Lower leg skin (tissue), 4 donors: ENCODE results near the gene CHD3. TPM values are rescaled to one million over a fixed set of nuclear protein-coding genes. Genes with fewer than 3 reads are reported as not detected.
"Not testable (repeated sequence)": the region's sequence is repeated elsewhere in the genome, so short reads cannot be mapped to it uniquely, and the experiment has no call there.

Experiments
- DNase-seq, 2 donors: peaks; one replicate each; pipeline ENCODE4 v3.0.0-alpha.2; 2019; ENCODE audit warnings: low spot score in 2 of 2
- H3K4me3 ChIP-seq: fragments of 200-600 bp; sonication (generic); 2 replicates; pipeline ENCODE4 v1.5.1; 2017; ENCODE audit warnings: mild to moderate bottlenecking, low read depth; ENCODE audit not compliant: poor library complexity, severe bottlenecking
- CTCF ChIP-seq, 3 donors: fragments of 450-650 bp; IDR thresholded peaks; one replicate each; pipeline ENCODE4 v1.5.1; 2016; ENCODE audit warnings: antibody characterized with exemption in 3 of 3, mild to moderate bottlenecking in 3 of 3, moderate library complexity in 2 of 3
- POLR2A ChIP-seq, 2 donors: fragments of 450-650 bp; IDR thresholded peaks; one replicate each; pipeline ENCODE4 v1.6.1; 2016 to 2017; ENCODE audit warnings: antibody characterized with exemption in 2 of 2, mild to moderate bottlenecking in 1 of 2, moderate library complexity in 1 of 2
- WGBS, 2 donors: methylation state at CpG; one replicate each; pipeline ENCODE4 v1.1.5; 2018; 5-methylcytosine and 5-hydroxymethylcytosine counted together
- intact Hi-C: fragments of 100-400 bp; cut with DNase I; formaldehyde crosslinking; loops from one replicate; pipeline ENCODE4 v1.15.0; 2023; ENCODE audit warnings: low total_unique reads
- total RNA-seq, 4 donors: library from RNA; depleted of rRNA; stranded (reverse); fragments of >200 nt; gene quantifications; one replicate each; pipeline ENCODE4 v1.1.0, GENCODE V29; 2016

CHD3 gene
- total RNA-seq, 4 donors from 2014 or later: 36.8 to 71.1 (median 54.8) TPM

DNA sequence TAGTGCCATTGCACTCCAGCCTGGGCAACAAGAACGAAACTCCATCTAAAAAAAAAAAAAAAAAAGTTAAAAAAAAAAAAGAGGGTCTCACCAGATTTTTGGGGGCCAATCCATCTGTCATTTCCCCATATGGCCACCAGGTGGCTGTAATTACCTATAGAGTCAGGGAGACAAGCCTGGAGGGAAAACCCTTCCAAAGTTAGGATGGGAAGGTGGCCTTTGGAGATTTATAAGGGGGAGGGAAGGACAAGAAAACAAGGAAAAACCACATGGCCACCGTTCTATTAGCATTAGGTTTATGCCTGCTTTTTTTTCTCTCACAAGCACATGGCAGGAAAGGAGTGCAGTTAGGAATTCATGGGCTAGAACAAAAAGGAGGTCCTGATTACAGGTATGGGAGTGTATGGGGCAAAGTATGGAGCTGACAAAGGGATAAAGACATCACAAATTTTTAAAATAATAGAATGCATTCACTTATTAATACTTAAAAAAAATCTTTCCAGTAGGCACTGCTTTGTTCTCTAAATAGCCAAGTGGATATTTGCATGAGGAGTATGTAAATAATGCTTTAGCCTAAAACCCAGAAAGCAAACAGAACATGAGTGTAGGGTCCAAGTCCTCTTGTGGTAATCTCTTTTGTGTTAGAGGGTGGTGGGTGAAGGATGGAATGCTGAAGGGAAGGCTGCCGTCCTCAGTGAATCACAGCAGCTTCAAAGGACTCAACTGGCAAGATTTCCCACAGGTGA, 25.7 kb upstream of the CHD3 start:
- no peak overlapping the region for H3K4me3 ChIP-seq
- intact Hi-C loops: loop anchor here (5.0 kb wide), 2 partner anchors 34 to 49 kb away; no protein-coding TSS in a partner anchor
- WGBS, 2 donors: 28 to 31% methylated on average over 3 of the region's 3 CpGs
- peak in 1 of 2 donors; percentile 81 for DNase-seq
- TF ChIP-seq CTCF (IDR thresholded peaks at IDR 0.05) (peak in 1 of 3 donors; percentile 67), POLR2A (IDR thresholded peaks at IDR 0.05) (no peak)

DNA sequence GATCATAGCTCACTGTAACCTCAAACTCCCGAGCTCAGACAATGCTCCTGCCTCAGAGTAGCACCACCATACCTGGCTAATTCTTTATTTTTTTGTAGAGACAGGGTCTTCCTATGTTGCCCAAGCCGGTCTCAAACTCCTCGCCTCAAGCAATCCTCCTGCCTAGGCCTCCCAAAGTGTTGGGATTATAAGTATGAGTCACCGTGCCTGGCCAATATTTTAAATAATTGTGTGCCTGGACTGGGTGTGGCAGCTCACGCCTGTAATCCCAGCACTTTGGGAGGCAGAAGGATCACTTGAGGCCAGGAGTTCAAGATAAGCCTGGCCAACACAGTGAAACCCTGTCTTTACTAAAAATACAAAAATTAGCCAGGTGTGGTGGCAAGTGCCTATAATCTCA, 24.2 kb upstream of the CHD3 start:
- intact Hi-C loops: loop anchor here (5.0 kb wide), 2 partner anchors 33 to 48 kb away; no protein-coding TSS in a partner anchor
- peak in 1 of 2 donors; percentile 26 for DNase-seq
- WGBS, 2 donors: 60 to 64% methylated on average over 5 of the region's 5 CpGs
- H3K4me3 ChIP-seq: not testable (repeated sequence)

GRCh38 chr17:7864995-7865650, 23.5 kb upstream of the CHD3 start:
- intact Hi-C loops: loop anchor here (5.0 kb wide), 3 partner anchors 32 to 122 kb away; no protein-coding TSS in a partner anchor
- DNase-seq: peak in 1 of 2 donors; percentile 23
- H3K4me3 ChIP-seq: no peak overlapping the region
- 81 to 91% methylated on average over 5 of the region's 5 CpGs for WGBS, 2 donors
- TF ChIP-seq CTCF (IDR thresholded peaks at IDR 0.05) (no peak), POLR2A (IDR thresholded peaks at IDR 0.05) (no peak)

DNA sequence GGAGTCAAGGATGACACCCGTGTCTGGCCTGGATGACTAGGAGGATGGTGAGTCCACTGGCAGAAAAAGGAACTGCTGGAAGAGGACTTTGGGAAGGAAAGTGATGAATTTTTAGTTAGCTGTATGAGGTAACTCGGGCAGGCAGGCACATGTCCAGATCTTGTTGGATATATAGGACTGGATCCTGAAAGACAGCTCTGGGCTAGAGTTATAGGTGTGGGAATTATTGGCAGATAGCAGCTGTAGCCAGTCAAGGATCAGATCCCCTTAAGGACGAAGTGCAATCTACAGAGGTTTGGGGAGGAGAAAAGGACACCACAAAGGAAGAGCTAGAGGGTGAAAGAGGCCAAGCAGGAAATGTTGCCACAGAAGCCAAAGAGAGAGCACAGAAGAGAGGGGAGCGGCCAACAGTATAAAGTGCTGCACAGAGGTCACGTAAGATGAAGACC, 20.7 kb upstream of the CHD3 start:
- H3K4me3 ChIP-seq: no peak overlapping the region
- intact Hi-C loops: loop anchor here (5.0 kb wide), 1 partner anchor 119 kb away; no protein-coding TSS in a partner anchor
- 43 to 48% methylated on average over 5 of the region's 5 CpGs for WGBS, 2 donors
- peak in 1 of 2 donors; percentile 48 for DNase-seq
- TF ChIP-seq CTCF (IDR thresholded peaks at IDR 0.05) (no peak), POLR2A (IDR thresholded peaks at IDR 0.05) (no peak)

DNA sequence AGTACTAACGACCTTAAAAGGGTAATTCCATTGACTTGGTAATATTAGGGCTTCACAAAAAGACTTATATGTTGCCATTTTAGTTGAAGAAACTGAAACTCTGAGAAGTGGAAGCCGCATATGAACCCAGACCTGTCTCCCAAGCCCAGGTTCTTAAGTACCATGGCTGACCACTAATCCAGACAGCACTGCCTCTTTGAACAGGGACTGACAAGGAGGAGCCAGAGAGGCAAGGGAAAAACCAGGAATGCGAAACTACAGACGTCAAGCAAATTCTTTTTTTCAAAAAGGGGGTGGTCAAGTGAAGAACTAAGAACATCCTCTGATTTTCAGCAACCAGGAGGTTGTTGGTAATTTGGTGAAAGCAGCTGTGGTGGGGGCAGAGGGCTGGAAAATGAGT, 15.5 kb upstream of the CHD3 start:
- no peak overlapping the region for H3K4me3 ChIP-seq
- TF ChIP-seq CTCF (IDR thresholded peaks at IDR 0.05) (no peak), POLR2A (IDR thresholded peaks at IDR 0.05) (no peak)
- intact Hi-C loops: no loop called here
- WGBS, 2 donors: 66 to 75% methylated on average over 4 of the region's 4 CpGs
- DNase-seq: peak in 1 of 2 donors; percentile 6

GRCh38 chr17:7875804-7876370, 12.7 kb upstream of the CHD3 start:
- H3K4me3 ChIP-seq: no peak overlapping the region
- no peak for DNase-seq
- TF ChIP-seq POLR2A (IDR thresholded peaks at IDR 0.05) (no peak), CTCF (IDR thresholded peaks at IDR 0.05) (no peak)
- WGBS, 2 donors: 79% methylated on average over 2 of the region's 2 CpGs
- intact Hi-C loops: no loop called here
